GM10266 (cell line): ENCODE data around the gene LTBP4.
"Not testable (repeated sequence)": the region's sequence is repeated elsewhere in the genome, so short reads cannot be mapped to it uniquely, and the experiment has no call there.

Experiments used
- DNase-seq: peaks from one replicate; pipeline ENCODE4 v3.0.0; 2012; ENCODE audit errors: extremely low spot score
- TF ChIP-seq, protein P1 (sequence below): IDR thresholded peaks from 2 replicates; pipeline ENCODE4 v1.5.1; 2012; ENCODE audit warnings: mild to moderate bottlenecking, low read depth; ENCODE audit not compliant: control insufficient read depth, insufficient read depth; ENCODE audit errors: missing control alignments

LTBP4 gene

DNA sequence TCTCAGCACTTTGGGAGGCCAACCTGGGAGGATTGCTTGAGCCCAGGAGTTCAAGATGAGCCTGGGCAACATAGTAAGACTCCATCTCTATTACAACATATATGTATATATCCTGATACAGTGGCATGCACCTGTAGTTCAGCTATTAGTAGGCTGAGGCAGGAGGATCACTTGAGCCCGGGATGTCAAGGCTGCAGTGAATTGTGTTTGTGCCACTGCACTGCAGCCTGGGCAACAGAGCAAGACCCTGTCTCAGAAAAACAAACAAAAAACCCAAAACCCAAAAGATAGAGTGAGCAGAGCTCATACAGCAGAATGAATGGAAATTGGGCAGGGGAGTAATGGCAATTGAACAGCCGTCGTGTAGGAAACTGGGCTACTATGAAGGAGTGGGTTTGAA is 41.8 kb upstream of the LTBP4 start:
- DNase-seq, result no peak
- TF ChIP-seq, protein P1, sequence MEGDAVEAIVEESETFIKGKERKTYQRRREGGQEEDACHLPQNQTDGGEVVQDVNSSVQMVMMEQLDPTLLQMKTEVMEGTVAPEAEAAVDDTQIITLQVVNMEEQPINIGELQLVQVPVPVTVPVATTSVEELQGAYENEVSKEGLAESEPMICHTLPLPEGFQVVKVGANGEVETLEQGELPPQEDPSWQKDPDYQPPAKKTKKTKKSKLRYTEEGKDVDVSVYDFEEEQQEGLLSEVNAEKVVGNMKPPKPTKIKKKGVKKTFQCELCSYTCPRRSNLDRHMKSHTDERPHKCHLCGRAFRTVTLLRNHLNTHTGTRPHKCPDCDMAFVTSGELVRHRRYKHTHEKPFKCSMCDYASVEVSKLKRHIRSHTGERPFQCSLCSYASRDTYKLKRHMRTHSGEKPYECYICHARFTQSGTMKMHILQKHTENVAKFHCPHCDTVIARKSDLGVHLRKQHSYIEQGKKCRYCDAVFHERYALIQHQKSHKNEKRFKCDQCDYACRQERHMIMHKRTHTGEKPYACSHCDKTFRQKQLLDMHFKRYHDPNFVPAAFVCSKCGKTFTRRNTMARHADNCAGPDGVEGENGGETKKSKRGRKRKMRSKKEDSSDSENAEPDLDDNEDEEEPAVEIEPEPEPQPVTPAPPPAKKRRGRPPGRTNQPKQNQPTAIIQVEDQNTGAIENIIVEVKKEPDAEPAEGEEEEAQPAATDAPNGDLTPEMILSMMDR, result no peak

DNA sequence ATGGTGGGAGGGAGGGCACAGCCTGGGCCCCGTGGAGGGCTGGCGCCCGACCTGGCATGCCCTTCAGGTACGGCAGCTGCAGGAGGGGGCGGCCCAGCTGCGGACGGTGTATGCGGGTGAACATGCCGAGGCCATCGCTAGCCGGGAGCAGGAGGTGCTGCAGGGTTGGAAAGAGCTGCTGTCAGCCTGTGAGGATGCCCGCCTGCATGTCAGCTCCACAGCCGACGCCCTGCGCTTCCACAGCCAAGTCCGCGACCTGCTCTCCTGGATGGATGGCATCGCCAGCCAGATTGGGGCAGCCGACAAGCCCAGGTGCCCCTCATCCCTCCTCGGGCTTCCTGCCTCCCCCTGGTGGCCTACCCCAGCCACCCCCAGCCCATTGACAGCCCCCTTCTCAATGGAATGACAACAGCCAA is 41.1 kb upstream of the LTBP4 start:
- TF ChIP-seq, protein P1, result no peak
- DNase-seq, result no peak

- TF ChIP-seq, protein P1, result no peak
- no peak for DNase-seq
These were observed 39.2 kb upstream of the LTBP4 start for GRCh38 chr19:40561947-40562346.

DNA sequence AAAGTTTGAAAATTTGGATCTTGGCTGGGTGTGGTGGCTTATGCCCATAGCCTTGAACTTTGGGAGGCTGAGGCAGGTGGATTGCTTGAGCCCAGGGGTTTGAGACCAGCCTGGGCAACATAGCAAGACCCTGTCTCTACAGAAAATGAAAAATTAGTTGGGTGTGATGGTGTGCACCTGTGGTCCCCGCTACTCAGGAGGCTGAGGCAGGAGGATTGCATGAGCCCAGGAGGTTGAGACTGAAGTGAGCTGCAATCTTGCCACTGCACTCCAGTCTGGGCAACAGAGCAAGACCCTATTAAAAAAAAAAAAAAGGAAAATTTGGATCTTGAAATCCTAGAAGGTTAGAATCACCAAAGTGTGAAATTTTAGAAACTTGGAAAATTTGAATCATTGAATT is 36.6 kb upstream of the LTBP4 start:
- DNase-seq, result not testable (repeated sequence)

GRCh38 chr19:40565355-40565754 is 35.8 kb upstream of the LTBP4 start:
- DNase-seq, result no peak

DNA sequence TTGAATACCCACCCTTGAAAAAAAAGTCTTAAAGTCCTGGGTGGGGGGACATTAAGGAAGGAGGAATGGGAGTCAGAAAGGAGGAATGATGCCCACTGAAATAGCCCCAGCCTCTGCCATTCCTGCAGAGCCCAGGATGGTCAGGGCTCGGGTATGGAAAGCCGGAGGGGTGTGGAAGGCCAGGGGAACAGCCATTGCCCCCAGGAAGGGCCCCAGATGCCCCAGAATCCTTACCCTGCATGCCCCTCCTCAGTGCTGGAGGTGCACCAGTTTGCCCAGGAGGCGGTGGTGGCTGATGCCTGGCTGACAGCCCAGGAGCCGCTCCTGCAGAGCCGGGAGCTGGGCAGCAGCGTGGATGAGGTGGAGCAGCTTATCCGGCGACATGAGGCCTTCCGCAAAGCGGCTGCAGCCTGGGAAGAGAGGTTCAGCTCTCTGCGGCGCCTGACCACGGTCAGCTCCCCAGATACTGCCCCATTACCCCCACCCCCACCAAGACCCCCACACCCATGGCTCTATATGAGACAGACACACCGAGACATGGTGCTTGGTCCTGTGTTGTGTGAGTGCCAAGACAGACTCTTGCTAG is 35.2 kb upstream of the LTBP4 start:
- TF ChIP-seq, protein P1, result no peak
- DNase-seq, result no peak

More at GRCh38 chr19:40565355-40565754, 35.8 kb upstream of the LTBP4 start:
- TF ChIP-seq, protein P1, result no peak

GRCh38 chr19:40567040-40567749 is 34.0 kb upstream of the LTBP4 start:
- TF ChIP-seq, protein P1, result no peak
- DNase-seq, result no peak
